Measurements from ENCODE around the gene TIA1.

The TIA1 gene

GRCh38 chr2:70242552-70242951 lies 5.9 kb downstream of the TIA1 start:
- Histone ChIP-seq H3K4me1 (ENCODE audit: low read length) (peaks cover 3% of the 10 kb centered on the region; the same call in 1 of the 2 replicates), H2AFZ (ENCODE audit: low read length) (no peak overlapping the region), H3K36me3 (replicated peaks; ENCODE audit: insufficient read depth, low read length) (no peaks in the 10 kb centered on the region), H3F3A (ENCODE audit: insufficient read depth, low read length) (peaks cover 3% of the 10 kb centered on the region), H3K4me3 (ENCODE audit: low read length) (no peak overlapping the region), H3K79me2 (ENCODE audit: low read length) (peaks cover 100% of the 10 kb centered on the region), H3K27ac (ENCODE audit: low read length) (no peak overlapping the region), H3K9ac (ENCODE audit: low read length) (no peak overlapping the region), H3K9me2 (replicated peaks; ENCODE audit: insufficient read depth, low read length) (no peaks in the 10 kb centered on the region), H3K9me3 (replicated peaks; ENCODE audit: insufficient read depth, low read length) (no peaks in the 10 kb centered on the region), H3K4me2 (ENCODE audit: low read depth, low read length) (no peak overlapping the region), H4K20me1 (ENCODE audit: insufficient read depth, low read length) (peaks cover 15% of the 10 kb centered on the region; the same call in 1 of the 2 replicates), H3K27me3 (replicated peaks; ENCODE audit: insufficient read depth, low read length) (no peaks in the 10 kb centered on the region)
- no peak for DNase-seq
- TF ChIP-seq EZH2 (optimal IDR thresholded peaks at IDR 0.05; ENCODE audit: low read depth, low read length) (no peak), EZH2phosphoT487 (IDR thresholded peaks at IDR 0.05; ENCODE audit: low read length) (no peak), CTCF (IDR thresholded peaks at IDR 0.05; ENCODE audit: low read length) (no peak)

DNA sequence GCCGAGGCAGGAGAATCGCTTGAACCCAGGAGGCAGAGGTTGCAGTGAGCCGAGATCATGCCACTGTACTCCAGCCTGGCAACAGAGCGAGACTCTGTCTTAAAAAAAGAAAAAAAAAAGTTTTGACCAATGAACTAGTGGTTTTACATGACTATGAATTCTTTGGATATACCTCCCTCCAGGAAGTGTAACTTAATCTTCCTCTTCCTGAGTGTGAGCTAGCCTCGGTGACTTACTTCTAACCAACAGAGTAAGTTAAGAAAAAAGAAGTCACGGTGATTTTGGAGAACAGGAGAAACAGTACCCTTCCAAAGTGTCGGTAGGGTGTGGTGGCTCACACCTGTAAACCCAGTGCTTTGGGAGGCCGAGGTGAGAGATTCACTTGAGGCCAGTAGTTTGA lies 7.1 kb downstream of the TIA1 start:
- no peak for DNase-seq
- H3K79me2 ChIP-seq (ENCODE audit: low read length) = peaks cover 100% of the 10 kb centered on the region
- no peak overlapping the region for H3K27ac ChIP-seq (ENCODE audit: low read length)
- no peak overlapping the region for H3K4me2 ChIP-seq (ENCODE audit: low read depth, low read length)
- peaks cover 15% of the 10 kb centered on the region; the same call in 1 of the 2 replicates for H4K20me1 ChIP-seq (ENCODE audit: insufficient read depth, low read length)
- no peak overlapping the region for H3K4me3 ChIP-seq (ENCODE audit: low read length)
- H2AFZ ChIP-seq (ENCODE audit: low read length) = no peak overlapping the region
- H3K36me3 ChIP-seq (replicated peaks; ENCODE audit: insufficient read depth, low read length) = no peaks in the 10 kb centered on the region
- no peaks in the 10 kb centered on the region for H3K27me3 ChIP-seq (replicated peaks; ENCODE audit: insufficient read depth, low read length)
- no peaks in the 10 kb centered on the region for H3K9me2 ChIP-seq (replicated peaks; ENCODE audit: insufficient read depth, low read length)
- H3F3A ChIP-seq (ENCODE audit: insufficient read depth, low read length) = no peaks in the 10 kb centered on the region
- no peaks in the 10 kb centered on the region for H3K9me3 ChIP-seq (replicated peaks; ENCODE audit: insufficient read depth, low read length)
- peaks cover 2% of the 10 kb centered on the region; the same call in 1 of the 2 replicates for H3K4me1 ChIP-seq (ENCODE audit: low read length)
- TF ChIP-seq EZH2phosphoT487 (IDR thresholded peaks at IDR 0.05; ENCODE audit: low read length) (no peak), CTCF (IDR thresholded peaks at IDR 0.05; ENCODE audit: low read length) (no peak)
- no peak overlapping the region for H3K9ac ChIP-seq (ENCODE audit: low read length)

- Histone ChIP-seq H3K4me2 (ENCODE audit: low read depth, low read length) (no peak overlapping the region), H3K27ac (ENCODE audit: low read length) (no peak overlapping the region), H3K36me3 (replicated peaks; ENCODE audit: insufficient read depth, low read length) (no peaks in the 10 kb centered on the region), H3K9me2 (replicated peaks; ENCODE audit: insufficient read depth, low read length) (no peaks in the 10 kb centered on the region), H3K27me3 (replicated peaks; ENCODE audit: insufficient read depth, low read length) (no peaks in the 10 kb centered on the region), H3K79me2 (ENCODE audit: low read length) (peaks cover 100% of the 10 kb centered on the region), H3F3A (ENCODE audit: insufficient read depth, low read length) (no peaks in the 10 kb centered on the region), H3K9ac (ENCODE audit: low read length) (no peak overlapping the region), H2AFZ (ENCODE audit: low read length) (no peak overlapping the region), H3K4me3 (ENCODE audit: low read length) (no peak overlapping the region), H4K20me1 (ENCODE audit: insufficient read depth, low read length) (peaks cover 15% of the 10 kb centered on the region; the same call in 1 of the 2 replicates), H3K4me1 (ENCODE audit: low read length) (no peaks in the 10 kb centered on the region; the same call in 1 of the 2 replicates), H3K9me3 (replicated peaks; ENCODE audit: insufficient read depth, low read length) (no peaks in the 10 kb centered on the region)
- TF ChIP-seq EZH2 (optimal IDR thresholded peaks at IDR 0.05; ENCODE audit: low read depth, low read length) = no peak
- TF ChIP-seq EZH2phosphoT487 (IDR thresholded peaks at IDR 0.05; ENCODE audit: low read length) = no peak
- no peak for TF ChIP-seq CTCF (IDR thresholded peaks at IDR 0.05; ENCODE audit: low read length)
- no peak for DNase-seq
These were observed 7.8 kb downstream of the TIA1 start for GRCh38 chr2:70240599-70240998.

Data from MM.1S (cell line).